ENCODE measurements around the gene CCDC142. TPM values are rescaled to one million over a fixed set of nuclear protein-coding genes. Genes with fewer than 3 reads are reported as not detected.

CCDC142 gene
- total RNA-seq, 3 donors from 2014 or later: 10.6 to 38.0 (median 27.1) TPM

DNA sequence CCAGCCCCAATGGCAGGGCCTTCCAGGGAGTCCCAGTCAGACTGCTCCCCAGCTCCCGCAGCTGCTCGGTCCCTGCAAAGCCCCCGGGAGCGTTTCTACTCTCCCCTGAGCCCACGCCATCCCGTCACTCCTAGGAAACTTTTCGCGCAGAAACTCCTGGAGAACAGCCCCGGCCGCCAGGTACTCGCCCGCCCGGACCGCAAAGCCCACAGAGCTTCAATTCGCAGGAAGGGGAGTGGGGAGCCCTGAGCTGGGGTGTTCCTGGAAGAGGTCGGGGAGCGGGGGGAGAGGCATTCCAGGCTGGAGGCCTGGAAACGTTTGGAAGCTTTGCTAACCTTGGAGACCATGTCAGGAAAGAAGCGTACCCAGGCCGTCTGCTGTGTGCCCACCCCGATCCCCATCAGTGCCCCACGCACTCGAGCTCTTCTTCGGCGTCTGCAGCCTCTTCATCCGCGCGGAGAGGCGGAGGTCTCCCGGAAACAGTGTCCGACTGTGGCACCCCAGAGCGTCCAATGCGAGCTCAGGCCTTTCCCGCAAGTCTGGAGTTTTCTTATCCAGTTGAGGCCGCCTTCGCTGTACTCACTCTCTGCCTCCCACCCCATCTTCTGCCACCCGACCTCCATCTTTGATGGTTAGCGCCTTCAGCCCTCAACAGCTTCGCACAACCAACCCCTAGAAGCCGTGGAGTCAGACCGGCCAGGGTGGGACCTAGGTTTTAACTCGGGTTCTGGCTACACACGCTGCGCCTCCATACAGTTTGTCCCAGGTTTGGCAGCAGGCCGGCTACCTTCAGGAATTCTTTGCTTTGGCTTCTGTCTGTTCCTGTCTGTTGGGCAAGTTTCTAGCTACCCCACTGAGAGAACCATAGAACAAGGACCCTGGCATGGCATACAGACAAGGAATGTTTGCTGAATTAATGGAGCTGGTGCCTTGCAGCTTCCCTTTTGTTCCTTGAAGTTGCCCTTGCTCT lies 21.0 kb upstream of the CCDC142 start:
- H3K4me3 ChIP-seq: peak overlapping the region; percentile 56 to 72 (median 68)
- intact Hi-C loops (cut with DNase I; ENCODE audit: low total_unique reads): no loop called here
- TF ChIP-seq POLR2A (IDR thresholded peaks at IDR 0.05) (no peak), POLR2AphosphoS5 (IDR thresholded peaks at IDR 0.05) (no peak)
- TF ChIP-seq, protein P1, sequence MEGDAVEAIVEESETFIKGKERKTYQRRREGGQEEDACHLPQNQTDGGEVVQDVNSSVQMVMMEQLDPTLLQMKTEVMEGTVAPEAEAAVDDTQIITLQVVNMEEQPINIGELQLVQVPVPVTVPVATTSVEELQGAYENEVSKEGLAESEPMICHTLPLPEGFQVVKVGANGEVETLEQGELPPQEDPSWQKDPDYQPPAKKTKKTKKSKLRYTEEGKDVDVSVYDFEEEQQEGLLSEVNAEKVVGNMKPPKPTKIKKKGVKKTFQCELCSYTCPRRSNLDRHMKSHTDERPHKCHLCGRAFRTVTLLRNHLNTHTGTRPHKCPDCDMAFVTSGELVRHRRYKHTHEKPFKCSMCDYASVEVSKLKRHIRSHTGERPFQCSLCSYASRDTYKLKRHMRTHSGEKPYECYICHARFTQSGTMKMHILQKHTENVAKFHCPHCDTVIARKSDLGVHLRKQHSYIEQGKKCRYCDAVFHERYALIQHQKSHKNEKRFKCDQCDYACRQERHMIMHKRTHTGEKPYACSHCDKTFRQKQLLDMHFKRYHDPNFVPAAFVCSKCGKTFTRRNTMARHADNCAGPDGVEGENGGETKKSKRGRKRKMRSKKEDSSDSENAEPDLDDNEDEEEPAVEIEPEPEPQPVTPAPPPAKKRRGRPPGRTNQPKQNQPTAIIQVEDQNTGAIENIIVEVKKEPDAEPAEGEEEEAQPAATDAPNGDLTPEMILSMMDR (IDR thresholded peaks at IDR 0.05): no peak
- peak overlapping the region; percentile 76 to 89 for H3K27ac ChIP-seq
- H3K36me3 ChIP-seq: no peaks in the 10 kb centered on the region
- H3K27me3 ChIP-seq: peaks cover 0 to 7% of the 10 kb centered on the region in 2 donors
- DNase-seq (ENCODE audit: low spot score in 2 of 2): no peak
- H3K9me3 ChIP-seq: no peaks in the 10 kb centered on the region
- H3K4me1 ChIP-seq: peaks cover 3 to 19% of the 10 kb centered on the region in 2 donors

DNA sequence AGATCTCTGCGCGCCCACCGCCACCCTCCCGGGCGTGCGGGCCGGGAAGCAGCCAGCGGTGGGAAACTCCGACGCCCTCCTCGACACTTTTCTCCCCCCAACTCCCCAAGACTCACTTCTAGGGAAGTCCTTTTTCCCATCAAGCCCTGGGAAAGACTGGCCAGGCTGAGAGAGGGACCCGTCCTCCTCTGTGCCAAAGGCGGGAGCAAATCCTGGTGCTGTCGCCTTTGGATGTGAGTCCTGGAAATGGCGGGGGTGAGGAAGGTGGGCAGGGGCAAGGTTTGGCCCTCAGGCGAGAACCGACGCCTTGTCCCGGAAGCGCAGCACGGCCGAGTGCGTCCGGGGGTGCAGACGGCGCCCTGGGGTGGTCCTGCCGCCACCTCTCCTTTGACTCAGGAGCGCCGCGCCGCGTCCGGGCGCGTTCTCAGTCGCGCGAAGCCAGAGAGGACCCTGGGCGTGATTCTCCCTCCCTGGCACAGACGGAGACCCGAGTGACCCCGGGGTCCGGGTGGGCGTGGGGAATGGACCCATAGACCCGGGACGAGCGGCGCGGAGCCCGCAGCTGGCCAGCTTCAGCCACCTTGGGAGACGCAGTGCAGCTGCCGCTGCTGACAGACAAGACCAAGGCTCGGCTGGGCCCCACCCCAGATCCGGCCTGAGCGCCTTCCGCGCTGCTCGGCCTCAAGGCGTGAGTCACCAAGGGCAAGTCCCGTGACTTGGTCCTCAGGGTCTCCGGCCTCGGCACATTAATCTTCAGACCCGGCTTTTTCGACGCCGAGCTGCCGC lies 20.1 kb upstream of the CCDC142 start:
- Histone ChIP-seq H3K36me3 (no peaks in the 10 kb centered on the region), H3K27me3 (peaks cover 4 to 7% of the 10 kb centered on the region in 2 donors), H3K4me3 (peak overlapping the region; percentile 56 to 72 (median 68)), H3K9me3 (no peaks in the 10 kb centered on the region), H3K4me1 (peaks cover 3 to 19% of the 10 kb centered on the region in 2 donors), H3K27ac (peak overlapping the region; percentile 76 to 89)
- TF ChIP-seq POLR2AphosphoS5 (IDR thresholded peaks at IDR 0.05) (peak in 2 of 3 donors; percentile 41 to 56), POLR2A (IDR thresholded peaks at IDR 0.05) (no peak)
- TF ChIP-seq, protein P1 (IDR thresholded peaks at IDR 0.05): no peak
- peak in 1 of 2 donors; percentile 55 for DNase-seq (ENCODE audit: low spot score in 2 of 2)
- intact Hi-C loops (cut with DNase I; ENCODE audit: low total_unique reads): no loop called here

DNA sequence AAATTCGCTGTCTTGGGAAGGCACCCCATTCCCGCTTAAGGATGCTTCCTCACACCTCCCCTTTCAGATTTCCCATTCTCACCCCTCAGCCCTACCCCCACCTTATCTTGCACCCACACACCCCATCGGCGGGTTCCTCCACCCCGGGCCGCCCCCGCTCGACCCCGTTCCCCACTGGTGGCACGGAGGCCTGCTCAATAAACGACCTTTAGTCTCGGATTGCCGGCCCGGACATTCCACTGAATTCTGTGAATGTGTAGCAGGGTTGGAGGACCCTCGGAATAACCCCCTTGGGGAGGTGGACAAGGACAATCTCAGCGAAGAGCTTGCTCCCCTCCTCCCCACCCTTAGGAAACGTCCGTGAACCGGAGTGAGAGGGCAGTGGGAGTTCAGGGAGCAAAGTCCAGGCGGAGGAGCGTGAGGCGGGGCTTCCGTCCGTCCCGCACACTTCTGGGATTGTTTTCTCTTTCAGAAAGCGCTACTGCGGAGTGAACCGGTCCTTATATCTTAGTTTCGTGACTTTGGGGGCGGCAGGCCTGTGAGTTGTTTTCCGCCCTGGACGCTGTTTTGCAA lies 19.4 kb upstream of the CCDC142 start:
- Histone ChIP-seq H3K4me1 (peaks cover 3 to 19% of the 10 kb centered on the region in 2 donors), H3K27me3 (peaks cover 6 to 7% of the 10 kb centered on the region in 2 donors), H3K27ac (peak overlapping the region; percentile 76 to 89), H3K4me3 (peak overlapping the region; percentile 56 to 72 (median 68)), H3K36me3 (no peaks in the 10 kb centered on the region), H3K9me3 (no peaks in the 10 kb centered on the region)
- TF ChIP-seq POLR2AphosphoS5 (IDR thresholded peaks at IDR 0.05) (no peak), POLR2A (IDR thresholded peaks at IDR 0.05) (no peak)
- TF ChIP-seq, protein P1 (IDR thresholded peaks at IDR 0.05): no peak
- no peak for DNase-seq (ENCODE audit: low spot score in 2 of 2)
- intact Hi-C loops (cut with DNase I; ENCODE audit: low total_unique reads): no loop called here

DNA sequence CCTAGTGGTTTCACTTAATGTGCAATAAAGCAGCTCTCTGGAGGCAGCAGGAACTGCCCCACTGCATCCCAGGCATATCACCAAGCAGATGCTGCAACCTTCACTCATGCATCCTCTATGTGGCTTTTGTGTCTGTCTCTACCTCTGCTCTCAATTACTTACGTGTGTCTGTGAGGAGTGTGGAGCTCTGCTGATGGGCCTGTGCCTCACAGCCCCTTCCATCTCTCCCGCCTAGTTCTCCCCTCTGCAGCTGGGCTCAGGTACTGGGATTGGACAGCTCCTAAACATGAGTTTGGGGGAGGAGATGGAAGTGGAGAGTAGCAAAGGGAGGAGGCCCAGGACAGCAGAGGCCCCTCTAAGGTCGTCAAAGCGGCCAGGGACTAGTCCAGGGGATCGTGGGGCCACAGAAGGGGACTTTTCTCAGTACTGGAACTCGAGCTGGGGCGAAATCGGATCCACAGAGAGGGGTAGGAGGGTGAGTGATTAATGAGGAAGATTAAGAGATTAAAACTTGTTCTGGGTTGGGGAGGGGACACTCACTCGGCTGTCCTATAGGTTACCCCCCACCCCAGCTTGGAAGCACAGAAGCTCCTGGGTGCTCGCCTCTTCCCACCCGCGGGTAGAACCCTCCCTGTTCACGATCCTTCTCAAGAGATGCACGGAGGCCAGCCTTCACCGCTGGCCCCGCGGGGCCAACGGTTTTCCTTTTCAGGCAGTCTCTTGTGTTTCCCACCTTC lies 18.7 kb upstream of the CCDC142 start:
- H3K36me3 ChIP-seq: no peaks in the 10 kb centered on the region
- H3K27me3 ChIP-seq: peaks cover 6 to 7% of the 10 kb centered on the region in 2 donors
- no peak overlapping the region for H3K27ac ChIP-seq
- peaks cover 3 to 15% of the 10 kb centered on the region in 2 donors for H3K4me1 ChIP-seq
- no peak for TF ChIP-seq POLR2AphosphoS5 (IDR thresholded peaks at IDR 0.05)
- TF ChIP-seq, protein P1 (IDR thresholded peaks at IDR 0.05): no peak
- TF ChIP-seq POLR2A (IDR thresholded peaks at IDR 0.05): no peak
- no peak overlapping the region for H3K4me3 ChIP-seq
- H3K9me3 ChIP-seq: no peaks in the 10 kb centered on the region
- intact Hi-C loops (cut with DNase I; ENCODE audit: low total_unique reads): no loop called here
- no peak for DNase-seq (ENCODE audit: low spot score in 2 of 2)
